Progenitor cell of endocrine pancreas (in vitro differentiated cells): ENCODE data around the gene ZNF804A. TPM values are rescaled to one million over a fixed set of nuclear protein-coding genes. Genes with fewer than 3 reads are reported as not detected.

Experiments
- DNase-seq: peaks from one replicate; pipeline ENCODE4 v3.0.0; 2021; ENCODE audit warnings: low spot score; ENCODE audit not compliant: unreplicated experiment
- H3K27ac Mint-ChIP-seq: 2 replicates; pipeline ENCODE4 v1.8.0; 2021; ENCODE audit warnings: mild to moderate bottlenecking, moderate library complexity, mixed read lengths
- H3K27me3 Mint-ChIP-seq: 2 replicates; pipeline ENCODE4 v1.8.0; 2021; ENCODE audit warnings: mixed read lengths
- H3K36me3 Mint-ChIP-seq: 2 replicates; pipeline ENCODE4 v1.8.0; 2022; ENCODE audit warnings: mixed read lengths; ENCODE audit not compliant: insufficient read depth
- H3K4me1 Mint-ChIP-seq: 2 replicates; pipeline ENCODE4 v1.8.0; 2021; ENCODE audit warnings: low read depth, mixed read lengths
- H3K4me3 Mint-ChIP-seq: 2 replicates; pipeline ENCODE4 v1.8.0; 2021; ENCODE audit warnings: low read depth, mild to moderate bottlenecking, moderate library complexity, mixed read lengths
- H3K9me3 Mint-ChIP-seq: 2 replicates; pipeline ENCODE4 v1.8.0; 2021; ENCODE audit warnings: low read depth, mixed read lengths
- total RNA-seq: library from RNA; stranded (reverse); gene quantifications from 2 replicates; pipeline ENCODE4 v1.2.1, GENCODE V29; 2021
- TF ChIP-seq, protein P1 (sequence below): fragments of 200-600 bp; sonication (generic); IDR thresholded peaks from one replicate; pipeline ENCODE4 v1.5.0; 2021; ENCODE audit warnings: antibody characterized with exemption, mild to moderate bottlenecking; ENCODE audit not compliant: unreplicated experiment

ZNF804A gene
- total RNA-seq, 1 donor from 2014 or later, result not detected

- TF ChIP-seq, protein P1, sequence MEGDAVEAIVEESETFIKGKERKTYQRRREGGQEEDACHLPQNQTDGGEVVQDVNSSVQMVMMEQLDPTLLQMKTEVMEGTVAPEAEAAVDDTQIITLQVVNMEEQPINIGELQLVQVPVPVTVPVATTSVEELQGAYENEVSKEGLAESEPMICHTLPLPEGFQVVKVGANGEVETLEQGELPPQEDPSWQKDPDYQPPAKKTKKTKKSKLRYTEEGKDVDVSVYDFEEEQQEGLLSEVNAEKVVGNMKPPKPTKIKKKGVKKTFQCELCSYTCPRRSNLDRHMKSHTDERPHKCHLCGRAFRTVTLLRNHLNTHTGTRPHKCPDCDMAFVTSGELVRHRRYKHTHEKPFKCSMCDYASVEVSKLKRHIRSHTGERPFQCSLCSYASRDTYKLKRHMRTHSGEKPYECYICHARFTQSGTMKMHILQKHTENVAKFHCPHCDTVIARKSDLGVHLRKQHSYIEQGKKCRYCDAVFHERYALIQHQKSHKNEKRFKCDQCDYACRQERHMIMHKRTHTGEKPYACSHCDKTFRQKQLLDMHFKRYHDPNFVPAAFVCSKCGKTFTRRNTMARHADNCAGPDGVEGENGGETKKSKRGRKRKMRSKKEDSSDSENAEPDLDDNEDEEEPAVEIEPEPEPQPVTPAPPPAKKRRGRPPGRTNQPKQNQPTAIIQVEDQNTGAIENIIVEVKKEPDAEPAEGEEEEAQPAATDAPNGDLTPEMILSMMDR, result no peak
- DNase-seq, result no peak
- Mint-ChIP-seq H3K4me3 (no peak overlapping the region), H3K4me1 (no peaks in the 10 kb centered on the region), H3K27me3 (no peaks in the 10 kb centered on the region), H3K36me3 (no peaks in the 10 kb centered on the region), H3K27ac (no peak overlapping the region), H3K9me3 (no peaks in the 10 kb centered on the region)
These were observed 130.1 kb downstream of the ZNF804A start for GRCh38 chr2:184728411-184728810.

GRCh38 chr2:184729581-184729980, 131.3 kb downstream of the ZNF804A start:
- DNase-seq, result no peak
- no peaks in the 10 kb centered on the region for H3K36me3 Mint-ChIP-seq
- TF ChIP-seq, protein P1, result no peak

DNA sequence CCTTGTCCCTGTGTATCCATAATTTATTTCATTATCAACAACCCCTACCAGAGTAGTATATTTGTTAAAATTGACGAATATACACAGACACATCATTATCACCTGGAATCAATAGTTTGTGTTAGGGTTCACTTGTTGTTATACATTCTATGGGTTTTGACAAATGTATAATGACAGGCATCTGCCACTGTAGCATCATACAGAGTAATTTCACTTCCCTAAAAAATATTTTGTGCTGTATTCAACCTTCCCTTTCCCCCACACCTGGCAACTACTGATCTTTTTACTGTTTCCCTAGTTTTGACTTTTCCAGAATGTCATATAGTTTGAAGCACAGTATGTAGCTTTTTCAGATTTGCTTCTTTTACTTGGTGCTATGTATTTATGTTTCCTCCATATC, 132.0 kb downstream of the ZNF804A start:
- H3K4me1 Mint-ChIP-seq, result no peaks in the 10 kb centered on the region
- H3K9me3 Mint-ChIP-seq, result no peaks in the 10 kb centered on the region
- no peaks in the 10 kb centered on the region for H3K27me3 Mint-ChIP-seq
- H3K27ac Mint-ChIP-seq, result no peak overlapping the region
- DNase-seq, result no peak
- TF ChIP-seq, protein P1, result no peak
- no peaks in the 10 kb centered on the region for H3K36me3 Mint-ChIP-seq
- H3K4me3 Mint-ChIP-seq, result no peak overlapping the region

More at GRCh38 chr2:184729581-184729980, 131.3 kb downstream of the ZNF804A start:
- no peaks in the 10 kb centered on the region for H3K9me3 Mint-ChIP-seq
- no peaks in the 10 kb centered on the region for H3K27me3 Mint-ChIP-seq
- no peaks in the 10 kb centered on the region for H3K4me1 Mint-ChIP-seq
- no peak overlapping the region for H3K27ac Mint-ChIP-seq
- no peak overlapping the region for H3K4me3 Mint-ChIP-seq

DNA sequence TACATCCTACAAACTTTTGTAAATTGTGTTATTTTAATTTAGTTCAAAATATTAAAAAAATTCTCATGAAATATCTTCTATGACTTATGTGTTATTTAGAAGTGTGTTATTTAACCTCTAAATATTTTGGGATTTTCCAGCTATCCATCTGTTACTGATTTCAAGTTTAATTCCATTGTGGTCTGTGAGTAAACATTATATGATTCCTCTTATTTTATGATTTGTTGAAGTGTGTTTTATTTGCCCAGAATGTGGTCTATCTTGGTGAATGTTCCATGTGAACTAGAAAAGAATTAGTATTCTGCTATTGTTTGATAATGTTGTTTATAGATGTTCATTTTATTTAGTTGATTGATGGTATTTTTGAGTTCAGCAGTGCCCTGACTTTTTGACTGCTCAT, 136.0 kb downstream of the ZNF804A start:
- no peaks in the 10 kb centered on the region for H3K9me3 Mint-ChIP-seq
- no peaks in the 10 kb centered on the region for H3K4me1 Mint-ChIP-seq
- H3K36me3 Mint-ChIP-seq, result no peaks in the 10 kb centered on the region
- no peak overlapping the region for H3K27ac Mint-ChIP-seq
- no peak for DNase-seq
- H3K4me3 Mint-ChIP-seq, result no peak overlapping the region
- TF ChIP-seq, protein P1, result no peak
- no peaks in the 10 kb centered on the region for H3K27me3 Mint-ChIP-seq

GRCh38 chr2:184735611-184736010, 137.3 kb downstream of the ZNF804A start:
- H3K9me3 Mint-ChIP-seq, result no peaks in the 10 kb centered on the region
- TF ChIP-seq, protein P1, result no peak
- no peak overlapping the region for H3K27ac Mint-ChIP-seq
- H3K27me3 Mint-ChIP-seq, result no peaks in the 10 kb centered on the region
- no peaks in the 10 kb centered on the region for H3K4me1 Mint-ChIP-seq
- no peaks in the 10 kb centered on the region for H3K36me3 Mint-ChIP-seq
- H3K4me3 Mint-ChIP-seq, result no peak overlapping the region
- DNase-seq, result no peak
